GM19099 (cell line): ENCODE results near the gene NSMF.

Experiments used
- POLR2A ChIP-seq: IDR thresholded peaks from 3 replicates; pipeline ENCODE4 v1.6.1; 2011; ENCODE audit warnings: low read depth; ENCODE audit not compliant: insufficient read length; ENCODE audit errors: extremely low read depth

NSMF gene

DNA sequence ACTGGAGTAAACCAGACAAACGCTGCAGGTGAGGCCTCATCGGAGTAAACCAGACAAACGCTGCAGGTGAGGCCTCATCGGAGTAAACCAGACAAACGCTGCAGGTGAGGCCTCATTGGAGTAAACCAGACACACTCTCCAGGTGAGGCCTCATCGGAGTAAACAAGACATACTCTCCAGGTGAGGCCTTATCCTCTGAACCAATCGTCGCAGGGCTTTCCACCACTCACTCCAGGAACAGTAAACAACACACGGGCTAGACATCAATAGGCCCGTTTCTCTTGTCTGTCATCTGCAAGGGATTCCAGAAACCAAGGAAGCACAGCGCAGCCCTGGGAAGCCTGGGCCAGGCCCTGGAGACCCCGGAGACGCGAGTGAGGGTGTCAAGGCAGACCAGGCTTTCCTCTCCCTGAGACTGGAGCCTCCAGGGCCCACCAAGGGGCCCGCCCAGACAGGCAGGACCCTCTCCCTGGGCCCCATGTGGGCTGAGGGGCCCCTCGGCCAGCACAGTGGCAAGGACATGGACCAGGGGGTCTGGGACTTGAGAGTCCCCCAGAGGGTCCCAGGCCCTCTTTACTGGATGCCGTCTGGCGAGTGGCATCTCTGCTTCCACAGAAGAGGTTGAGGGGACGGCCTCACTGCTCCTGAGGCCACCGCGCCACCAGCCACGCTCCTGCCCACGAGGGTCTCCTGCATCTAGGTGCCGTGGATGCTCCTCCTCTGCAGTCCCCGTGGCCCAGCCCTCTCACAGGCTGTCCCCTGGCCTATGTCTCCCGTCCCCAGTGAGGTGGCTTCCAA is 26.4 kb upstream of the NSMF start:
- no peak for TF ChIP-seq POLR2A

DNA sequence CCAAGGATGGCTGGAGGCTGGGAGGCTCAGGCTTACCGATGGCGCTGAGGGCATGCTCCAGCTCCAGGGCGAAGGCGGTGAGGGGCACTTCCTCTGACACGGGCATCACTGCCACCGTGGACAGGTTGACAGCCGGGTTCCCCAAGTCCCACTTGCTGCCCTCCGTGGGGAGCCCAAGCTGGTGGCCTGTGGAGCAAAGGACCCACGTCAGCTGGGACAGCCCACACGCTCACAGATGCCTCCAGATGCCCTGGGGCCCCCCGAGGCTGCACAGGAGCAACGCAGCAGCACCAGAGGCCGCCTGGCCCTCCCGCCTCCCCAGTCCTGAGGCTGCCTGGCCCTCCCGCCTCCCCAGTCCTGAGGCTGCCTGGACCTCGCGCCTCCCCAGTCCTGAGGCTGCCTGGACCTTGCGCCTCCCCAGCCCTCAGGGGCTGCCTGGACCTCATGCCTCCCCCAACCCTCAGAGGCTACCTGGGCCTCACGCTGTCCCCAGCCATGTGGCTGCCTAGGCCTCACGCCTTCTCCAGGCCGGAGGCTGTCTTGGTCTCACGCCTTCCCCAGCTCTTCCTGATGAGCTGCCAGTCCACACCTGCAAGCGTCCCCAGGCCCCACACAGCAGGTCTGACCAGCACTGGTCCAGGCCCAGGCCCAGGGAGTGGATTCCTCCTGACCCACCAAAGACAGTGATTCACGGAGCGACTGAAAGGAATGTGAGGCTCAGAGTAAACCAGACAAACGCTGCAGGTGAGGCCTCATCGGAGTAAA is 25.6 kb upstream of the NSMF start:
- no peak for TF ChIP-seq POLR2A

DNA sequence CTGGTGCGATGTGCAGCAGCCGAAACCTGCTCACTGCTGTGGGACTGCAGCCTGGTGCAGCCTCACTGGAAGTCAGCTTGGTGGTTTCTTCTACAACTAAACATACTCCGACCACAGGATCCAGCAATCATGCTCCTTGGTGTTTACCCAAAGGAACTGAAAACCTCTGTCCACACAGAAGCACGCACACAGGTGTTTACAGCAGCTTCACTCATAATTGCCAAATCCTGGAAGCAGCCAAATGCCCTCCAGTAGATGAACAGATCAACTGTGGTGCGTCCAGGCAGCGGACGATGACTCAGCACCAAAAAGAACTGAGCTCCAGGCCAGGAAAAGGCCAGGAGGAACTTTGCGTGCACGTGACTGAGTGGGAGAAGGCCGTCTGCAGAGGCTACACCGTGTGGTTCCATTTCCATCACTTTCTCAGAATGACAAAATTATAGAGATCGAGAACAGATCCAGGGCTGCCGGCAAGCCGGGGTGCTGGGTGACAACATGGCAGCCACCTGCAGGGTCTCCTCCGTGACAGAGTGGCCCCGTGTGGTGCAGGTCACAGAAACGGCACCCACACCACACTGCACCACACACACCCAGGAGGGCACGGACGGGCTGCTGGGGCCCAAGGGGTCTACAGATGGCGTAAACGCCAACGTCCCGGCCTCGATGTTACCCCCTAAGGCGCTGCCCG is 23.1 kb upstream of the NSMF start:
- TF ChIP-seq POLR2A, result no peak

DNA sequence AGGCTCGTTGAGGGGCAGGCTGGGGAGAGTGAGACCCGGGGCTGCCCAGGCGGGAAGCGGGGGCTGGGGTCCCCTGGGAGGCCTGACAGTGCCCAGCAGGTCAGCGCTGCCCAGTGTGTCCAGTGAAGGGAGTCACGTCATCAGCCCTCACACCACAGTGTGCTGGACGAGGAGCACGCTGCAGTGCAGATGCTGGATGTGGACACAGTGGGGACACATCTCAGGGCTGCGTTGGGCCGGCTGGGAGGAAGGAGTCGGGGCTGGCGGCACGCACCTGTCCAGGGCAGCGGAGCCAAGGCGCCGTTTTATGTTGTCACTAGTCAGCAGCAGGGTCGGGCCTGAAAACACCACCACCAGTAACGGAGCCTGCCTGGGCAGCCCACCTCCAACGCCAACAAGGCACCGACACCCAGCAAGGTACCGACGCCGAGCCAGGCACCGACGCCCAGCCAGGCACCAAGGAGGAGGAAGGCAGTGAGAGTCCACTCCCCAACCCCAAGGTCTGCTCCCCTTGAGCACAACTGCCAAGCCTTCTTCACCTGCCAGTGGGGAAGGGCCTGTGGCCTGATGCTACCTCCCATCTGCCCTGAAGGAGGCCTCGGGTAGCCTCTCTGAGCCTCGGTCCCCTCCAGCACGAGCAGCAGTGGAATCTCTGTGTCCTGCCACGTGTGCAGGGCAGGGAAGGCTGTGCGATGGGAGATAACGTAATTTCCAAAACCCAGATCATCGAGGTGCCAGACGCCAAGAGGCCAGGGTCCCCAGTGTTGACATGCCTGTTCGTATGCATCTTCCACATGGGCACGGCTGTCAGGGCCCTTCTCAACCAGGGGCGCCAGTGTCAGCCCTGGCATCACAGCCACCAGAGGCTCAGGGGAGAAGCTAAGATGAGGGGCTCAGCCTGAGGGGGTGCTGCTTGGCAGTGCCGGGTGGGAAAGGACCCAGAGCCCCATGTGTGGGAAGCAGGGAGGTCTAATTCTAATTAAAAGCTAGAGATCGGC is 21.9 kb upstream of the NSMF start:
- no peak for TF ChIP-seq POLR2A

DNA sequence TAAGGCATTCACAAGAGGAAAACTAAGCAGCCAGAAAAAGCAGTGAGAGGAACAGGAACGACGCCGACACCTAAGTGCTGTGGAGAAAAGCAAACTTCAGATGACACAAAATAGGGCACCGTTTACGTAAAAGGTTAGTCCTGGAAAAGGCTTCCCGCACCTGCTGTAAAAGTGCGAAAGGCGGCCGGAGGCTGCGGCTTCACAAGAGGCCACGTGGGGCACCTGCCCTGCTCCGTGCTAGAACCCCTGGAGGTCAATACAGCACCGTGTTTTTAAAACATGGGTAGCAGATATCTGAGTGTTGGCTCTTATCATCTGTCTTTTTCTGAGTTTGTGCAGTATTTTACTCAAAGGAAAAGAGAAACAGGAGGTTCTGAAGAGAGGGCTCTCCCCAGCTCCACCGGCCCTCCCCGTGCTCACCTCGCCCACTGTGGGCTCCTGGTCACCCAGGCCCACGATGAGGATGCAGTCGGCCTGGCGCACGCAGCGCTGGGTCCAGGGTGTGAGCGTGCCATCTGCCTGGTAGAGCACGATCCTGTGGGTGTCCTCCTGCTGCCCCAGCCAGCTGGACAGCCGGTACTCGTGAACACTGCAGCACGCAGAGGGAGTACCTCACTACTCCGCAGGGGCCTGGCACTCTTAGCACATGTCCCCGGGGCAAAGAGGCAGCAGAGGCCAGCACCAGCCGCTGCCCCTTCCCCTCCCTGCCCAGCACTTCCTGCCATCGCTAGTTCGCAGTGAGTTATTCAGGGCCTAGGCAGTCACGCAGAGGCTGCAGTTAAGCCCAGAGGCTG is 21.0 kb upstream of the NSMF start:
- TF ChIP-seq POLR2A, result no peak

DNA sequence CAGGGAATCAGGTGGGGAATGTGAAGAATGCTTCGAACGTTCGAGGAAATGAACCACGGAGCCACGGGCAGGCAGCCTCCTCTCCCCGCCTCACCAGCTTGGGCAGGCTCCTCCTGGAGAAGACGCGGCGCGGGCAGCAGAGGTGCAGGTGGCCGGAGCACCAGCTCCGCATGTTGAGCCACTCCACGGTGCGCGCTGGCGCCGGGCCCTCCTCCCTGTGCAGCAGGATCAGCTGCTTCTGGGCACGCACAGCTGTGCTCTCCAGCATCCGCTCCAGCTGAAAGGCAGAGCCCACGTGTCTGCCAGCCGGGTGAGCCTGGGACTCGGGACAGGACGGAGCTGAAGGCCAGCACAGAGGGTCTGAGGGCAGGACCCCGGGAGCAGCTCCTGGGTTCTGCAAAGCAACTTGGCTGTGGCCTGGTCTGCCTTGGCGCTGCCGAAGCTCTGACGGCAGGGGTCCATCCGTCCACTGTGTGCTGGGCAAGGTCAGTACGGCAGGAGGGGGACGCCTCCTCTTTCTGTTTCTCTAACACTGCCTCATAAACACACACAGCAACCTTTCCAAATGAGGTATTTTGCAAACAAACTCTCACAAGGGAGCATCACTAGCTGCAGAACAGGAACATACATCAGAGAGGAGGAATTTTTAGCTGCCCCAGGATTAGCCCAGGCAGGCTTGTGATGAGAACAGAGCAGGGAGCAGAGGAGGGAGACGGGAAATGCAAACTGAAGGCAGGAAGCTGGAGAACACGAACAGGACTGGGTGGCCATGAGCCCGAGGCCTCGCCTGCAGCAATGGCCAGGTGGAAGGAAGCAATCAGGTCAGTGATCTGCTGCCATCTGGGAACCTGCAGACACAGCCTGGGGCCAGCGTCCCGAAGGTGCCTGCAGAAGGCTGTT is 20.1 kb upstream of the NSMF start:
- TF ChIP-seq POLR2A, result no peak

DNA sequence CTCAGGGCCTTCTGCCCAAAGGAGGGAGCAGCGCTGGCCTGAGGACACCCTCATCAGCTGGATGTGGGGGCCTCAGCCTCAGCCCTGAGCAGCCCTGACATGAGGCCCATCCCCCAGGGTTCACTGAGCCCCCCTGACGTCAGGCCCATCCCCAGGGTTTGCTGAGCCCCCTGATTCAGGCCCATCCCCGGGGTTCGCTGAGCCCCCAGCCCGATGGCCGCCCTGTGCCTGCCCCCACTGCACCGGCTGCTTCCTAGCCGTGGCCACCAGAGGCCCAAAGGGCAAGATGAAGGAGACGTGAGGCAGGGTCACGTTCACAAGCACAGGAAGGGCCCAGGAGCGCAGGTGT is 19.5 kb upstream of the NSMF start:
- no peak for TF ChIP-seq POLR2A

DNA sequence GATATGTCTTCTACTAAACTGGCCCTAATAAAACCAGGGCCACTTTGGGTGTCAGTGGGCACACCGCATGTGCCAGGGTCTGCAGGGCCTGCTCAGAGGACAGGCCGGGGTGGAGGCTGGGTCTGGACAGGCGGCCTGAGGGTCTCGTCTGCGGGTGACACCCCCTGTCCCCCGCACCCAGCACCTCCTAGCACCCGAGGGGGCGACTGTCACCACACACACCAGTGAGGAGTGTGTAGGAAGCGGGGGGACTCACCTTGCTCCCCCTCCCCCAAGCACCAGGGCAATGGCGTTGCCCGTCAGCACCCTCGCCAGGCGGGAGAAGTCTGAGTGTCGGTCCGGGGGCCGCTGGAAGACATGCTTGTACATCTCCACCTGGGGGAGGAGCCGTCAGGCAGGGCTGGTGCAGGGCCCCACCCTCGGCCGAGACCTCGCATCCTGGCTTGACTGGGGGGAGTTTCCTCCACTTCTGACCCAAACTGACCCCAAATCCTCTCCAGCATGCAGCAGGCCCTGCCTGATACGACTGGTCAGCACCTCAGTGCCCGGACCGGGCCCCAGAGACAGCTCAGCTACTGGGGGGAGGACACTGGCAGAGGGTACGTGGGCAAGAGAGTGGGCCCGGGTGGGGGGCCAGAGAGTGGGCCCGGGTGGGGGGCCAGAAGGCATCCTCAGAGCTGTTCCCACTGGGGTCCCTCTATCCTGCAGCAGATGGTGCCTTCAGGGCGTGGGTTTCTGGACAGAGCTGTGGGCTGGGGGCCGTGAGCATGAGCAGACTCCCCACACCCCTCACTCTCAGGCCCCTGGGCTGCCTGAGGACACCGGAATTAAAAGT is 18.9 kb upstream of the NSMF start:
- no peak for TF ChIP-seq POLR2A

DNA sequence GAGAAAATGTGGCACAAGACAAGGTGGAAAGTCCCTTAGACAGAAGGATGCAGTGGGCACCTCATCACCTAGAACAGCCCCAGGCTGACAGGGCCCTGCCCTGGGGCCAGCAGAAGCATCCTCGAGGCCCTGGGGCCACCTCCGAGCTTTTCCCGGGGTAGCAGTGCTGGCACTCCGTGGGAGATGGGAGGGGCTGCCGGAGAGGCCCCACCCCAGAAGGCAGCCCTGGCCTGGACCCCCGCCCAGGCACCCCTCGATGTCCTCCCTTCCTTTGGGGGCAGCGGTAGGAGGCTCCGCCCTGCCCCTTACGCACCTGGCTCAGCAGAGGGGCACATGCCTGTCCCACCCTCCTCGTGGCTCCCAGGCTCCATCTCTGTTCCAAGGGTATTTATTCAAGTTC is 17.7 kb upstream of the NSMF start:
- no peak for TF ChIP-seq POLR2A

DNA sequence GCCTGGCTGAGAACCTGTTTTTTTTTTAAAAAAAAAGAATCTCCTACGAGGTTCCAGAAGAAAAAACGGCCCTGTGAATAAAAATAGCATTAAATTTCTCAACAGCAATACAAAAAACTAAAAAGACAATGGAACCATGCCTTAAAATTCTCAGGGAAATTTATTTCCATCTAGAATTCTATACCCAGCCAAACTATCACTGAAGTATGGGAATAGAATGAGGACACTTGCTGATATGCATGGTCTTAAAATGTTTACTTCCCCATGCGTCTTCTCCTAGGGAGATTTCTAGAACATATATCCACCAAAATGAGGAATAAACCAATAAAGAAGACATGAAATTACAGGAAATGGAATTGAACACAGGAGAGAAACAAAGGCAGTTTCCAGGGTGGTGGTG is 16.5 kb upstream of the NSMF start:
- TF ChIP-seq POLR2A, result no peak

DNA sequence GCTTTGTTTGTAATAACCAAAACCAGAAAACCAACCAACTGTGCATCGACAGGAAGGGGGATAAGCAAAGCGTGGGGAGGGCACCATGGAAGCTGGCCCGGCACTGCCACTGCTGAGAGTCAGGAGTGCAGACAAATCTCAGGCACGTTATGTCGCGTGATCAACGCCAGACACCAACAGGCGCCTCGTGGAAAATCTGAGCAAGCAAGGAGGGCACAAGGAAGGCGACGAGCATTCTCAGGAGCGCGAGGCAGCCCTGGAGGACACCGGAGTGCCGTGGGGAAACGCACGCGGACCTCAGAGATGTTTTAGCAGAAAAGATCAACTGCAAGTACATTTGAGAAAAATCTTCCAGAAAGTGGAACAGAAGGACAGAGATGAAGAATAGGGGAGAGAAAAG is 15.1 kb upstream of the NSMF start:
- TF ChIP-seq POLR2A, result no peak

DNA sequence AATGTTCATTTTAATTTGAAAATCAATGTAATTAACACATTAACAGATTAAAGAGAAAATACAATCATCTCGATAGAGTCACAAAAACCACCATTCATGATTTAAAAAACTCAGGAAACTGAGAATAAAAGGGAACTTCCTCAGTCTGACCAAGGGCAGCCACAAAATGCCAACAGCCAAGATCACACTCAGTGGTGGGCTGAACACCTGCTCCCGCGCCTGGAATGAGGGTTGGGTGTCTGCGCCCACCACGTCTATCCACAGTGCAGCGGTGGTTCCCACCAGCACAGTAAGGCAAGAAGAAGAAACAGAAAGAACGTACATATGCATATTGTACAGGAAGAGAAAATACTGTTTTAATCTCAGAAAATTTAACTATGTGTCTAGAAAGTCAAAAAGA is 11.7 kb upstream of the NSMF start:
- no peak for TF ChIP-seq POLR2A
